Upper lobe of left lung (tissue), 4 donors: ENCODE results near the gene UNCX.

Source experiments
- POLR2A ChIP-seq, 4 donors: fragments of 450-650 bp; IDR thresholded peaks; one replicate each; pipeline ENCODE4 v1.5.1; 2016 to 2017; ENCODE audit warnings: antibody characterized with exemption in 4 of 4, mild to moderate bottlenecking in 2 of 4
- TF ChIP-seq, protein P1 (sequence below), 6 experiments: fragments of 450-650 bp in 4 of 6; fragments of 200-600 bp in 2 of 6; sonication (generic) in 2 of 6; IDR thresholded peaks; one replicate each; pipeline ENCODE4 v1.5.1; 2016 to 2019; ENCODE audit warnings: antibody characterized with exemption in 6 of 6

DNA sequence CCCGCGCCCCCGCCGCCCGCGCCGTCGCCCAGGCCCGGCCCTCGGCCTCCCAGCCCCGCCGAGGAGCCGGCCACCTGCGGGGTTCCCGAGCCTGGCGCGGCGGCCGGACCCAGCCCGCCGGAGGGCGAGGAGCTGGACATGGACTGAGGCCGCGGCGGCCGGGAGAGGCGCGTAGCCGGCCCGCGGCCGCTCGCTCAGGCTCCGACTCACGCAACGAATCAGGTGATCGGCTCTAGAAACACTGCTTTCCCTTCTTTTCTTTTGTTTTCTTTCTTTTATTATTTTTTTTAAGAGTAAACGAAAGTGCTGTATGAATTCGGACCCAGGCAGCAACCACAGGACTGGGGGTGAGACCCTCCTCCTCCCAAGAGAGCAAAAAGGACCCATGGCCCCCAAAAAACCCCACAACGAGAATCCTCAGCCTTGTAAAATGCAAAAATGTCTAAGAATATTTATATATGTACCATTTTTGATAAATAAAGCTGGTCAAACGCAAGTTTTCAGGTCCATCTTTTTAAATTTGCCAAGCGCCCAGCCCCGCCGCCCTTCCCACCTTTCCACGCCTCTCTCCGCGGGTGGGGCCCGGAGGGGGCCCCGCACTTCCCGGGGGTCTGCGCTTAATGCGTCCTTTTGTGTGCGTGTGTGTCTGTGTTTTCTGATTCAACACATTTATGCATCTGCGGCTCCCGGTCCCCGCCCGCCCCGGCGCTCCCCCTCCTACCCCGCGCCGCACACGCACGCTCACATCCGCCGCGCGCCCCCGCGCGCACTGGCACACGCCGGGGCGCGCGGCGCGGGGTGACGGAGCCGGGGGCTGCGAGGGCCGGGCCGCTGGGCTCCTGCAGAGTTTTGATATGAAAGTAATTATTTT lies 4.4 kb downstream of the UNCX start:
- TF ChIP-seq, protein P1, sequence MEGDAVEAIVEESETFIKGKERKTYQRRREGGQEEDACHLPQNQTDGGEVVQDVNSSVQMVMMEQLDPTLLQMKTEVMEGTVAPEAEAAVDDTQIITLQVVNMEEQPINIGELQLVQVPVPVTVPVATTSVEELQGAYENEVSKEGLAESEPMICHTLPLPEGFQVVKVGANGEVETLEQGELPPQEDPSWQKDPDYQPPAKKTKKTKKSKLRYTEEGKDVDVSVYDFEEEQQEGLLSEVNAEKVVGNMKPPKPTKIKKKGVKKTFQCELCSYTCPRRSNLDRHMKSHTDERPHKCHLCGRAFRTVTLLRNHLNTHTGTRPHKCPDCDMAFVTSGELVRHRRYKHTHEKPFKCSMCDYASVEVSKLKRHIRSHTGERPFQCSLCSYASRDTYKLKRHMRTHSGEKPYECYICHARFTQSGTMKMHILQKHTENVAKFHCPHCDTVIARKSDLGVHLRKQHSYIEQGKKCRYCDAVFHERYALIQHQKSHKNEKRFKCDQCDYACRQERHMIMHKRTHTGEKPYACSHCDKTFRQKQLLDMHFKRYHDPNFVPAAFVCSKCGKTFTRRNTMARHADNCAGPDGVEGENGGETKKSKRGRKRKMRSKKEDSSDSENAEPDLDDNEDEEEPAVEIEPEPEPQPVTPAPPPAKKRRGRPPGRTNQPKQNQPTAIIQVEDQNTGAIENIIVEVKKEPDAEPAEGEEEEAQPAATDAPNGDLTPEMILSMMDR (IDR thresholded peaks at IDR 0.05): no peak
- no peak for TF ChIP-seq POLR2A (IDR thresholded peaks at IDR 0.05)
